ENCODE results near the gene EEA1.

EEA1 gene

DNA sequence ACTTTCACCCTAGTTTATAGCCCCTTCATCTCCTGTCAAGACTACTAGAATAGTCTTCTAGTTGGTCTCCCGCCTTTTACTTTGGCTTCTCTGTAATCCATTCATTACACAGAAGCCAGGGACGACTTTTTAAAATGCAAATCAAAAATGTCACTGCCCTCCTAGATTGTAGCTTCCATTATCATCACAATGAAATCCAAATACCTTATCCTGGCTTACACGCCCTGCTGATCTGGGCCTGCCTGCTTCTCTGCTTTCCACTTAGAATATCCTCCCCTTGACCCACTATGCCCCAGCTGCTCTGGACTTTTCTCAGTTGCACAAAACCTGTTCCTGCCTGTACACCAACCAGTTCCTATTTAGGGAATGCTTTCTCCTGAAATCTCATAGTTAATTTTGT is 4.5 kb upstream of the EEA1 start:
- no peak for DNase-seq

GRCh38 chr12:92930421-92930820 is 1.3 kb upstream of the EEA1 start:
- DNase-seq, result no peak

- DNase-seq, result no peak
Measured at GRCh38 chr12:92929983-92930382, 888 bp upstream of the EEA1 start.

GRCh38 chr12:92928421-92928961 is 604 bp downstream of the EEA1 start:
- peak in 1 of 2 experiments; percentile 70 for DNase-seq

DNA sequence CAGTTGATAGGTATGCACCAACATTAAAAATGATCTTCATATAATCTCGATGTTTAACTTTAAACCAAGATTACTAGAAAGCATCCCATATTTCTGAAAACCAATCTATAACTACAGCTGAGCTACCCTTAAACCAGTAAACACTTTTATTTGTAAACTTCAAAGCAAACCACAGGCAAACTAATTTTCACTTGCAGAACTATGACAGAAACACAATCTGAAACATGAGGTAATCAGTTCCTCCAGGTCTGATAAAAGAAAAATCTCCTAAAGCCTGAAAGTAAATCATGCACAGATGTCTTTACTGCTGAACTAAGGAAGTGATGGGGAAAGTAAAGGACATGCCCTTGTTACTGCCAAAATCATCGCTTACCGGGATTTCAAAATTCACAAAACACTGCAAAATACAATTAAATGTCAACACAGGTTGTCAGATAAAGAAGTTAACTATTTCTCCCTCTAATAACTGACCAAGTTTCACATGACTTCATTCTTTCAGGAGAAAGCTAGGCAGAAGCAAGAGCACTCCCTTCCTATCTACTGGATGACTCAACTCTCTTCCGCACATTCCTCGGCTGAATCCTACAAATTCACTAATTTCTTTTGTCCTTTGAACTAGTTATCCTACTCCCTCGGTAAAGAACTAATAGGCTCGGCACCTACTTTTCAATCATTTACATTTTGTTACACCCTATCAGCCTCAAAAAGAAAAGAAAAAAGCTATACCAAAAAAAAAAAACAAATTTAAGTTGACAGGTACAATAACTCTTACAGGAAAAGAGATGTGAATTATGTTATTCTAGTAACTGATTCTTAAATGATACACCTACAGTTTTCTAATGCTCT is 1.4 kb downstream of the EEA1 start:
- no peak for DNase-seq

- peak in 1 of 2 experiments; percentile 28 for DNase-seq
Measured at GRCh38 chr12:92927055-92927435, 2.0 kb downstream of the EEA1 start.

DNA sequence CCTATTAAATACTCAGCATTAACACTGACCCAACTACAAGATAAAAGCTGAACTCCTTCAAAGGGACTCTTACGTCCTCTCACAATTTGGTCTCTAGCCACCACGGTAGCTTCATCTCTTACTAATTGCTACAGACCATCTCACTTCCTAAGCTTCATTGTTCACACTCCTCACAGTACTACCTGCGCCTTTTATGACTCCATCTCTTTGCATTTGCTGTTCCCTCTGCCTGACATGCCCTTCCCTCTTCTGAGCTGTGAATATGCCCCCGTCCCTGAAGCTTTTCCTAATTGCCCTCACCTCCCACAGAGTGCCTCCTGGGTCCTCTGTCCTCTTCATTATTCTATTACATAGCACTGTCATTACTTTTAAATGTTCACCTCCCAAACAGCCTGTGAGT is 2.5 kb downstream of the EEA1 start:
- no peak for DNase-seq

DNA sequence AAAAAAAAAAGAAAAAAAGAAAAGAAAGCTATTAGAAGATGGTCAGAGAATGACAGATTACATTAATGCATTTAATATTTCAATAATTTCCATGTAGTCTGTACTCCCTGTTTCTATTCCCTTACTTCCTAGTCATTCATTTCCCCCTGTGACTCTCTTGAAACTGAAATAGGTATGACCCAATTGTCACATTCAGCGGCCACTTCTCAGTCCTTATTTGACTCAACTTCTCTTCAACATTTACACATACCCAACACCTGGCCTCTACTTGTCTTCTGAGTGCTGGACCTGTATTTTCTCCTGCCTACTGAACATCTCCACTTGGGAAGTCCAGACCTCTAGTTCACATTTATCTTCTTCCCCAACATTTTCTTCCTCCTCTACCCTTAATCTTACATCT is 7.2 kb downstream of the EEA1 start:
- no peak for DNase-seq

DNA sequence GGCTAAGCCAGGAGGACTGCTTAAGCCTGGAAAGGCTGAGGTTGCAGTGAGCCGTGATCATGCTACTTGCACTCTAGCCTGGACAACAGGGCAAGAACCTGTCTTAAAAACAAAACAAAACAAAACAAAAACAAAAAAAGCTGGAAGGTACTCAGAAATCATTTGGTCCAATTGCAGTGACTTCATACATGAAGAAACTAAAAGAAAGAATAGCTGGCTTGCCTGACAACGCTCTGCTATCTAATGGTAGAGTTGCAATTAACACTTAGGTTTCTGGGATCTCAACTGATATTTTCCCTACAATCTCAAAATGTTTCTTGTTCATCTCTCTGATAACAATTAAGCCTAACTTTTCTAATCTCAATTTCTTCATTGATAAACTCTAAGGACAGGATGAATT is 13.7 kb downstream of the EEA1 start:
- no peak for DNase-seq

DNA sequence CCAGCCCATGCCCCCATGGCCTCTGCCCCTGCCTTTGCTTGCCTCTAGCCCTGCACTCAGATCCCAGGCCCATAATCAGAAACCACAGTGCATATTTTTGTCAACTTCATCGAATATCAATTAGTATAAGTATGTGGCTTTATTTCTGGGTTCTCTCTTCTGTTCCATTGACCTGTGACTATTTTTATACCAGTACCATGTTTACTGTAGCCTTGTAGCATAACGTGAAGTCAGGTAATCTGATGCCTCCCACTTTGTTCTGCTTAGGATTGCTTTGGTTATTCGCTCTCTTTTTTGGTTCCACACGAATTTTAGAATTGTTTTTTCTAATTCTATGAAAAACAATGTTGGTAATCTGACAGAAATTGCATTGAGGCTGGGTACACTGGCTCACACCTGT is 14.9 kb downstream of the EEA1 start:
- DNase-seq, result no peak

GRCh38 chr12:92912672-92913071 is 16.4 kb downstream of the EEA1 start:
- no peak for DNase-seq

DNA sequence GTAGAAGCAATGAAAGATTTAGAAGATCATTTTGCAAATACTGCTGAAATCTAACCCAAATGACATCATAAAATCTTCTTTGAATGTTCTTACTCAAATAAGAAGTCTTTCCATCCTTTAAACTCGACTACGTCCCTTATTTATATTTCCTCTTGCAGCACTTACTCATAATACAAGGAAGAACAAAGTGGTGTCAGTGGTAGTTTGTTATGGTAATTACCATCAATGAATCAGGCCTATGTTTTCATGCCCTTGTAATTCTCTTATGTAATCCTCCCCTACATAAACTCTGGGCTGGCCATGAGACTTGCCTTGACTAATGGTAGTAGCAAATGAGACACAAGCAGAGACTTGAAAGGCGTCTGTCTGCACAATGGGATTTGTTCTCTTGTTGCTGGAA is 17.0 kb downstream of the EEA1 start:
- peak in 1 of 2 experiments; percentile 13 for DNase-seq

GRCh38 chr12:92911339-92911738 is 17.8 kb downstream of the EEA1 start:
- DNase-seq, result no peak

GRCh38 chr12:92908108-92908507 is 21.0 kb downstream of the EEA1 start:
- DNase-seq, result no peak

DNA sequence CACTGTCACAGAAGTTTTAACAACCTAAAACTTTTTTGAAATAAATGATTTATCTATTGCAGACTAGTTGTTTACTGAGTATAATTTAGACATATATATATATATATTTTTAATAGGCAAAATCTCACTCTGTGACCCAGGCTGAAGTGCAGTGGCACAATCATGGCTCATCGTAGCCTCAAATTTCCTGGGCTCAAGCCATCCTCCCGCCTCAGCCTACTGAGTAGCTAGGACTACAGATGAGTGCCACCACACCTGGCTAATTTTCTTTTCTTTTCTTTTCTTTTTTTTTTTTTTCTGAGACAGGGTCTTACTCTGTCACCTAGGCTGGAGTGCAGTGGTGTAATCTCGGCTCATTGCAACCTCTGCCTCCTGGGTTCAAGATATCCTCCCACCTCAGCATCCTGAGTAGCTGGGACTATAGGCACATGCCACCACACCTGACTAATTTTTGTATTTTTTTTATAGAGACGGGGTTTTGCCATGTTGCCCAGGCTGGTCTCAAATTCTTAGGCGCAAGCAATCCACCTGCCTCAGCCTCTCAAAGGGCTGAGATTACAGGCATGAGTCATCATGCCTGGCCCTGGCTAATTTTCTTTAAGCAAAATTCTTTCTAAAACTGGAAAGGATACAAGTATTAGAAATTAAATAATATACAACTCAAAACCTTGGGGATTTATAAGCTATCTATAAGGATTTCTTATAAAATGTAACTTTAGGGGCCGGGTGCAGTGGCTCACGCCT is 23.1 kb downstream of the EEA1 start:
- DNase-seq, result no peak

GRCh38 chr12:92905258-92905810 is 23.8 kb downstream of the EEA1 start:
- DNase-seq, result no peak

GRCh38 chr12:92900941-92901340 is 28.2 kb downstream of the EEA1 start:
- DNase-seq, result no peak

DNA sequence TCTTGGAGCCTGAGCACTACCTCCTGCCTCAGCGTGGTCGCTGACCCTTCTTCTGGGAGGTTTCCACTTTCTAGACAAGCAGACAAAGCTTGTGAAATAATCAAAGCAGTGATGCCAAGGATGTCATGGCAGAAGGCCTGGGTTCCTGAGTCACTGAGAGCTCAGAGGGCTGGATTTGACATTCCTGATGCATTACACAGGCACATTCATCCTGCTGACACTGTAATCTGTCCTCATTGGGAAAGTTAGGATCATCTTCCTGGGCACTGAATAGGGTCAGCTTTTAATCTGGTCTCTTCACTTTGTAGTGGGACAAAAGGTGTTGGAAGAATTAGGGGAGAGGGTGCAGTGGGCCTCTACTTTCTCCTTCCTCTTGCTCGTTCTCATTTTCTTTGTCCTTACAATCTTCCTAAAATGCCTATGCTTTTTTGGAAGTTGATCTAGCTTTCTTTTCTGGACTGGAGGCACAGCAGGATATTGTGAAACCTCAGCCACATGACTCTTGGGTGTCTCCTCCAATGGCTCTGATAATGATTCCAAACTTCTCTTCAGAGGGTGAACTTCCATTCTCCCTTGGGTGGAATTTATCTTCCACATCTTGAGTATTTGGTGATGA is 29.6 kb downstream of the EEA1 start:
- DNase-seq, result no peak

DNA sequence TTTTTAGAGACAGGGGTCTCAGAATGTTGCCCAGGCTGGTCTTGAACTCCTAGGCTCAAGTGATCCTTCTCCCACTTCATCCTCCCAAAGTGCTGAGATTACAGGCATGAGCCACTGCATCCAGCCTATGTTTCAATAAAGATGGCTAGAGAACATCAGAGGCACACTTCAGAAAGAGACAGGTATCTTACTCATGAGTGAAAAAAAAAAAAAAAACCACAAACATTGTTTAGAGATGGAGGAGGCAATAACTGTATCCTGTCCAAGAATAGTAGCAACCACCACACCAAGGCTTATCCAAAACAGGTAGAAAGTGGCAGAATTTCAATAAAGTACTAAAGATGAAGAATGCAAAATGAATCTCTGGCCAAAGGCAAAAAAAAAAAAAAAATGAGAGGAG is 30.3 kb downstream of the EEA1 start:
- DNase-seq, result no peak

DNA sequence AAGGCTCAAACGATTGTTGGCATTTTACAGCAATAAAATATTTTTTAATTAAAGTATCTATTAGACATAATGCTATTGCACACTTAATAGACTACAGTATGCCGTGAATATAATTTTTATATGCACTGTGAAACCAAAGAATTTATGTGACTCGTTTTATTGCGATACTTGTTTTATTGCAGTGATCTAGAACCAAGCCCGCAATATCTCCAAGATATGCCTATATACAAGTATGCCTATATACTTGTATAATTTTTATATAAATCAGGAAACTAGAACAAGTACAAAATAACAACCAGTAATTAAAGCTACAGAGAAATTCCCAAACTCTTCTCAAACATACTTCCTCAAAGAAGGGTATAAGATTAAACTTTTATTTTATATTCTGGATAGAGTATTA is 31.3 kb downstream of the EEA1 start:
- no peak for DNase-seq

GRCh38 chr12:92890601-92891106 is 38.4 kb downstream of the EEA1 start:
- no peak for DNase-seq

DNA sequence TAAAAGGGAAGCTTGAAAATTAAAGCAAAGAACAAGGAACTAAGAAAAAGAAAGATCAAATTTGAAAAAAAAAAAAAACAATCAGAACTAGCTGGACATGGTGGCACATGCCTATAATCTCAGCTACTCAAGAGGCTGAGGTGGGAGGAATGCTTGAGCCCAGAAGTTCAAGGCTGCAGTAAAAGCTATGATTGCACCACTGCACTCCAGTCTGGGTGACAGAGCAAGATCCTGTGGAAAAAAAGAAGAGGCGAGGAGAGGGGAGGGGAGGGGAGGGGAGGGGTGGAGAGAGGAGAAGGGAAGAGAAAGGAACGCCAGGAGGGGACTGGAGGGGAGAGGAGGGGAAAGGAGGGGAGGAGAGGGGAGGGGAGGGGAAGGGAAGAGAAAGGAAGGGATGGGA is 43.0 kb downstream of the EEA1 start:
- no peak for DNase-seq

- no peak for DNase-seq
Measured at GRCh38 chr12:92879698-92880322, 49.3 kb downstream of the EEA1 start.
